K562 (cell line): ENCODE data around the gene SPSB1. TPM values are rescaled to one million over a fixed set of nuclear protein-coding genes. Genes with fewer than 3 reads are reported as not detected.
A peak's percentile ranks its signal among the peaks of the same experiment; 100 is the strongest.

Source experiments
- ATAC-seq: fragments of 200-7000 bp; cut with Tn5 transposase; 3 replicates; pipeline ENCODE4 v1.9.1; 2020; ENCODE audit warnings: moderate library complexity
- BruUV-seq: library from RNA; stranded (reverse); fragments of 400-500 nt; replicated peaks from 2 replicates; lab custom pipeline; 2021; lab: Mats Ljungman, UMichigan
- CTCF ChIA-PET: fragments of 300-600 bp; formaldehyde crosslinking; extraction: SDS; loops from one replicate; lab custom pipeline; 2021; ENCODE audit warnings: low intra/inter-chr PET ratio; lab: Yijun Ruan, JAX
- POLR2A ChIA-PET: fragments of 300-600, 350-650 bp; sonication (Branson Sonifier 250); formaldehyde crosslinking; extraction: SDS; loops from one replicate; lab custom pipeline; 2021; ENCODE audit warnings: antibody characterized with exemption, inconsistent platforms; lab: Yijun Ruan, JAX
- DNase-seq, 4 experiments: peaks; one replicate each; pipeline versions ENCODE4 v3.0.0 to v3.0.0-alpha.2; 2011 to 2018; ENCODE audit warnings: low spot score in 3 of 4, mixed read lengths in 3 of 4; ENCODE audit errors: extremely low read depth in 1 of 4
- FAIRE-seq: peaks from 2 replicates; lab custom pipeline; 2011; peaks lifted over from hg19 to GRCh38; lab: Jason Lieb, UNC
- H2AFZ ChIP-seq: 2 replicates; pipeline ENCODE4 v1.6.0; 2011; ENCODE audit warnings: low read depth, low read length, control low read depth, inconsistent platforms
- H3K27ac ChIP-seq: fragments of 200-600 bp; 3 replicates; pipeline ENCODE4 v1.8.0; 2011; ENCODE audit warnings: low read depth, mild to moderate bottlenecking, control low read depth, inconsistent platforms, low read length, moderate library complexity, mixed read lengths; ENCODE audit errors: extremely low read depth
- H3K27me3 ChIP-seq, 2 experiments: fragments of 300-600 bp in 1 of 2; 2 replicates in 1 of 2; 3 replicates in 1 of 2; pipeline versions ENCODE4 v1.6.0 to v1.8.0; 2011; ENCODE audit warnings: inconsistent platforms in 2 of 2, low read length in 2 of 2, mild to moderate bottlenecking in 1 of 2, mixed read lengths in 1 of 2, moderate library complexity in 1 of 2; ENCODE audit not compliant: control insufficient read depth in 2 of 2, insufficient read depth in 2 of 2
- H3K36me3 ChIP-seq: fragments of 300-600 bp; 3 replicates; pipeline ENCODE4 v1.8.0; 2011; ENCODE audit warnings: mild to moderate bottlenecking, low read length, inconsistent platforms; ENCODE audit not compliant: control insufficient read depth, insufficient read depth
- H3K4me1 ChIP-seq, 2 experiments: fragments of 200-600 bp in 1 of 2; replicated peaks in 1 of 2; 2 replicates in 1 of 2; 3 replicates in 1 of 2; pipeline versions ENCODE4 v1.5.1 to v1.8.0; 2011; ENCODE audit warnings: inconsistent platforms in 2 of 2, low read length in 2 of 2, mild to moderate bottlenecking in 1 of 2, mixed read lengths in 1 of 2, moderate library complexity in 1 of 2; ENCODE audit not compliant: control insufficient read depth in 2 of 2, insufficient read depth in 2 of 2
- H3K4me2 ChIP-seq: 2 replicates; pipeline ENCODE4 v1.6.1; 2011; ENCODE audit warnings: low read length, control low read depth, inconsistent platforms, mixed read lengths; ENCODE audit not compliant: insufficient read depth
- H3K4me3 ChIP-seq: fragments of 200-600 bp; sonication (generic), shearing (Covaris generic); 2 replicates; pipeline ENCODE4 v1.5.1; 2016; ENCODE audit warnings: control low read depth, inconsistent platforms
- H3K79me2 ChIP-seq: fragments of 200-600 bp; 3 replicates; pipeline ENCODE4 v1.8.0; 2011; ENCODE audit warnings: low read length, inconsistent platforms; ENCODE audit not compliant: control insufficient read depth, insufficient read depth
- H3K9ac ChIP-seq, 2 experiments: 2 replicates each; pipeline versions ENCODE4 v1.6.0 to v1.6.1; 2011; ENCODE audit warnings: low read depth in 2 of 2, low read length in 2 of 2, control low read depth in 1 of 2, inconsistent platforms in 1 of 2, mild to moderate bottlenecking in 1 of 2, mixed read lengths in 1 of 2; ENCODE audit not compliant: insufficient read depth in 1 of 2
- H3K9me1 ChIP-seq: one replicate; pipeline ENCODE4 v1.6.0; 2011; ENCODE audit warnings: inconsistent platforms, mild to moderate bottlenecking, low read length, moderate library complexity; ENCODE audit not compliant: control insufficient read depth, insufficient read depth
- H3K9me3 ChIP-seq: replicated peaks from 2 replicates; pipeline ENCODE4 v1.5.1; 2011; ENCODE audit warnings: low read depth, low read length, inconsistent platforms; ENCODE audit not compliant: control insufficient read depth, insufficient read depth
- H4K20me1 ChIP-seq: replicated peaks from 2 replicates; pipeline ENCODE4 v1.6.1; 2011; ENCODE audit warnings: low read length, inconsistent platforms, mixed read lengths; ENCODE audit not compliant: control insufficient read depth, insufficient read depth
- ARID4B ChIP-seq: sonication (generic); formaldehyde crosslinking; IDR thresholded peaks from 2 replicates; pipeline ENCODE4 v1.8.0; 2022; ENCODE audit warnings: mild to moderate bottlenecking, missing genetic modification reagents
- CUX1 ChIP-seq: fragments of 200-800 bp; sonication (Bioruptor generic); IDR thresholded peaks from 2 replicates; pipeline ENCODE4 v1.6.1; 2016; ENCODE audit warnings: missing genetic modification characterization, missing compliant biosample characterization
- KLF13 ChIP-seq: fragments of 450-650 bp; IDR thresholded peaks from 2 replicates; pipeline ENCODE4 v1.6.1; 2016; ENCODE audit warnings: missing genetic modification characterization, low read depth, mild to moderate bottlenecking, missing compliant biosample characterization, moderate library complexity, borderline replicate concordance
- L3MBTL2 ChIP-seq: fragments of 450-650 bp; IDR thresholded peaks from 2 replicates; pipeline ENCODE4 v1.6.1; 2016; ENCODE audit warnings: mild to moderate bottlenecking, moderate library complexity
- MIER1 ChIP-seq: fragments of 450-650 bp; IDR thresholded peaks from 2 replicates; pipeline ENCODE4 v1.6.1; 2016; ENCODE audit warnings: antibody characterized with exemption, mild to moderate bottlenecking, low read depth
- OTX1 ChIP-seq: fragments of 450-650 bp; formaldehyde crosslinking; IDR thresholded peaks from 2 replicates; pipeline ENCODE4 v1.4.0; 2022; ENCODE audit warnings: mild to moderate bottlenecking
- PTRF ChIP-seq: fragments of 450-650 bp; IDR thresholded peaks from 2 replicates; pipeline ENCODE4 v1.6.1; 2016; ENCODE audit warnings: mild to moderate bottlenecking, missing genetic modification characterization, missing compliant biosample characterization
- SMARCE1 ChIP-seq: fragments of 450-650 bp; IDR thresholded peaks from 2 replicates; pipeline ENCODE4 v1.7.1; 2016; ENCODE audit warnings: mild to moderate bottlenecking
- USF1 ChIP-seq: sonication (generic); formaldehyde crosslinking; IDR thresholded peaks from 2 replicates; pipeline ENCODE4 v1.9.0; 2022; ENCODE audit warnings: mild to moderate bottlenecking, missing genetic modification reagents
- WGBS: fragments of 100-300 bp; shearing (Covaris generic); methylation state at CpG from one replicate; pipeline ENCODE4 v1.1.6; 2016; ENCODE audit warnings: low coverage, mixed read lengths; ENCODE audit not compliant: insufficient coverage; ENCODE audit errors: missing lambda C conversion rate; 5-methylcytosine and 5-hydroxymethylcytosine counted together
- in situ Hi-C: fragments of 300-500 bp; cut with MboI; formaldehyde crosslinking; loops from 4 replicates; pipeline ENCODE4 v1.15.0; 2018; ENCODE audit warnings: inconsistent platforms, mixed read lengths
- intact Hi-C: fragments of 100-400 bp; cut with micrococcal nuclease; formaldehyde crosslinking; loops from 2 replicates; pipeline ENCODE4 v1.14.2; 2022
- polyA plus RNA-seq, 8 experiments: library from polyadenylated mRNA; depleted of rRNA in 4 of 8; stranded (reverse) in 5 of 8; unstranded in 3 of 8; fragments of >200 nt; fragmentation: Nextera tagmentation in 2 of 8; fragmentation: Illumina TruSeq in 1 of 8; extraction: Ambion mirVana in 2 of 8; extraction: Trizol in 1 of 8; gene quantifications; 2 replicates each; pipeline versions ENCODE4 v1.2.1 to v1.2.3, GENCODE V29; 2011 to 2014; ENCODE audit warnings: inconsistent platforms in 1 of 8, missing spikeins in 1 of 8
- total RNA-seq, 7 experiments: library from RNA; depleted of rRNA in 6 of 7; stranded (reverse); fragments of >200 nt in 6 of 7; fragmentation: Illumina TruSeq in 2 of 7; extraction: Trizol in 2 of 7; gene quantifications; 2 replicates each; pipeline versions ENCODE4 v1.2.1 to v1.2.3, GENCODE V29; 2011 to 2021; ENCODE audit warnings: low replicate concordance in 1 of 7

Gene SPSB1
- total and polyA plus RNA-seq, 9 of the 15 experiments (the other 6 are each of a cell fraction or from before 2014, with no cell fraction given) = 0.06 to 0.35 (median 0.14) TPM; not detected in 6

- TF ChIP-seq ARID4B (CRISPR knock-in tag) (no peak), OTX1 (no peak), USF1 (CRISPR knock-in tag) (peak; percentile 44; the same call in 1 of the 2 replicates)
Observed at GRCh38 chr1:9302745-9303524, 10.2 kb downstream of the SPSB1 start (continued).

GRCh38 chr1:9303916-9304315 lies 11.2 kb downstream of the SPSB1 start:
- in situ Hi-C loops = no loop called here
- TF ChIP-seq CUX1 (CRISPR knock-in tag) (no peak), PTRF (tag) (no peak), L3MBTL2 (no peak), SMARCE1 (no peak), KLF13 (tag) (no peak), MIER1 (no peak)

More at GRCh38 chr1:9303916-9304315, 11.2 kb downstream of the SPSB1 start:
- intact Hi-C loops = no loop called here
- BruUV-seq = no TSS peak
- H4K20me1 ChIP-seq = peaks cover 16% of the 10 kb centered on the region; the same call in 1 of the 2 replicates
- H3K79me2 ChIP-seq = no peaks in the 10 kb centered on the region
- H3K36me3 ChIP-seq = no peaks in the 10 kb centered on the region
- ChIA-PET CTCF (no interaction called here), POLR2A (interaction anchor here (0.6 to 1.1 kb wide), 2 partner anchors 13 to 1544 kb away, joined by 3 read pairs; no protein-coding TSS in a partner anchor)
- H3K27me3 ChIP-seq = peaks cover 41 to 54% of the 10 kb centered on the region in 2 experiments
- H3K27ac ChIP-seq = no peak overlapping the region
- no peak for FAIRE-seq
- peaks cover 3 to 11% of the 10 kb centered on the region in 2 experiments; a peak in 4 of 5 replicates for H3K4me1 ChIP-seq
- no peak for ATAC-seq
- no peak overlapping the region for H3K4me3 ChIP-seq
- H2AFZ ChIP-seq = no peak overlapping the region
- no peak overlapping the region for H3K4me2 ChIP-seq
- DNase-seq = no peak
- H3K9ac ChIP-seq = no peak overlapping the region; a peak in 1 of 4 replicates
- no peaks in the 10 kb centered on the region for H3K9me3 ChIP-seq
- H3K9me1 ChIP-seq = no peaks in the 10 kb centered on the region
- 0% methylated on average over 6 of the region's 6 CpGs for WGBS
